ENCODE results near the gene F3. TPM values are rescaled to one million over a fixed set of nuclear protein-coding genes. Genes with fewer than 3 reads are reported as not detected.

Gene F3
- total and polyA plus RNA-seq, 2 donors (not counting 1 experiment from before 2014, with no cell fraction given), result 0.25 TPM; not detected in 1

GRCh38 chr1:94486990-94487389 is 54.6 kb downstream of the F3 start:
- DNase-seq (no peak), ATAC-seq (ENCODE audit: low read depth) (no peak)
- WGBS (ENCODE audit: insufficient coverage), result 80% methylated on average over 1 of the region's 5 CpGs
- H3K4me2 ChIP-seq (replicated peaks; ENCODE audit: low read depth, low read length, poor library complexity, severe bottlenecking), result no peak overlapping the region
- Mint-ChIP-seq H3K4me3 (no peak overlapping the region), H3K9me3 (ENCODE audit: insufficient read depth) (no peaks in the 10 kb centered on the region), H3K27ac (no peak overlapping the region), H3K27me3 (no peaks in the 10 kb centered on the region), H3K4me1 (no peaks in the 10 kb centered on the region)
- no peaks in the 10 kb centered on the region for H3K9me3 ChIP-seq (ENCODE audit: control extremely low read depth in 1 of 3, control insufficient read depth in 2 of 3, insufficient read depth in 1 of 3, low read length in 2 of 3)
- H3K27me3 ChIP-seq (replicated peaks in 1 of 4; ENCODE audit: control extremely low read depth in 1 of 4, control insufficient read depth in 3 of 4, insufficient read depth in 4 of 4, low read length in 3 of 4), result no peaks in the 10 kb centered on the region
- H3K27ac ChIP-seq (ENCODE audit: low read length in 2 of 2), result no peak overlapping the region
- ChIA-PET CTCF (interaction anchor here (0.6 to 3.0 kb wide), 4 partner anchors 9 to 318 kb away, joined by 3 to 24 read pairs (median 4); no protein-coding TSS in a partner anchor), POLR2A (no interaction called here)
- TF ChIP-seq EZH2 (IDR thresholded peaks at IDR 0.05; ENCODE audit: borderline replicate concordance, insufficient read depth, low read depth, low read length, poor library complexity, severe bottlenecking), result no peak
- TF ChIP-seq CTCF (IDR thresholded peaks at IDR 0.05), result no peak
- H3K79me2 ChIP-seq (ENCODE audit: control insufficient read depth, insufficient read depth, low read length), result no peaks in the 10 kb centered on the region
- H3K4me1 ChIP-seq (ENCODE audit: control insufficient read depth in 2 of 2, insufficient read depth in 2 of 2, low read length in 2 of 2), result no peaks in the 10 kb centered on the region
- H3K9ac ChIP-seq (ENCODE audit: low read length), result no peak overlapping the region
- intact Hi-C loops (cut with micrococcal nuclease), result no loop called here
- no peak overlapping the region for H3K4me3 ChIP-seq (ENCODE audit: control extremely low read depth in 1 of 5, extremely low read depth in 1 of 5, insufficient read depth in 1 of 5, low read depth in 2 of 5, low read length in 4 of 5)
- no peaks in the 10 kb centered on the region for H4K20me1 ChIP-seq (ENCODE audit: control insufficient read depth, insufficient read depth, low read length, poor library complexity, severe bottlenecking)
- H2AFZ ChIP-seq (ENCODE audit: insufficient read depth, low read depth, low read length, poor library complexity, severe bottlenecking), result no peak overlapping the region
- peaks cover 1 to 16% of the 10 kb centered on the region in 2 experiments for H3K36me3 ChIP-seq (replicated peaks in 1 of 2; ENCODE audit: control extremely low read depth in 1 of 2, control insufficient read depth in 1 of 2, extremely low read depth in 1 of 2, insufficient read depth in 2 of 2, low read length in 1 of 2)

GRCh38 chr1:94481473-94481933 is 60.1 kb downstream of the F3 start:
- POLR2A ChIA-PET, result no interaction called here

More at GRCh38 chr1:94481473-94481933, 60.1 kb downstream of the F3 start:
- H3K4me1 Mint-ChIP-seq, result no peaks in the 10 kb centered on the region
- Histone ChIP-seq H3K9me3 (ENCODE audit: control extremely low read depth in 1 of 3, control insufficient read depth in 2 of 3, insufficient read depth in 1 of 3, low read length in 2 of 3) (no peaks in the 10 kb centered on the region), H3K27ac (ENCODE audit: low read length in 2 of 2) (no peak overlapping the region), H3K27me3 (replicated peaks in 1 of 4; ENCODE audit: control extremely low read depth in 1 of 4, control insufficient read depth in 3 of 4, insufficient read depth in 4 of 4, low read length in 3 of 4) (no peaks in the 10 kb centered on the region), H3K36me3 (replicated peaks in 1 of 2; ENCODE audit: control extremely low read depth in 1 of 2, control insufficient read depth in 1 of 2, extremely low read depth in 1 of 2, insufficient read depth in 2 of 2, low read length in 1 of 2) (peaks cover 0 to 8% of the 10 kb centered on the region in 2 experiments), H3K9ac (ENCODE audit: low read length) (no peak overlapping the region), H3K4me2 (replicated peaks; ENCODE audit: low read depth, low read length, poor library complexity, severe bottlenecking) (no peak overlapping the region), H3K4me3 (ENCODE audit: control extremely low read depth in 1 of 5, extremely low read depth in 1 of 5, insufficient read depth in 1 of 5, low read depth in 2 of 5, low read length in 4 of 5) (no peak overlapping the region), H3K4me1 (ENCODE audit: control insufficient read depth in 2 of 2, insufficient read depth in 2 of 2, low read length in 2 of 2) (no peaks in the 10 kb centered on the region), H2AFZ (ENCODE audit: insufficient read depth, low read depth, low read length, poor library complexity, severe bottlenecking) (no peak overlapping the region), H4K20me1 (ENCODE audit: control insufficient read depth, insufficient read depth, low read length, poor library complexity, severe bottlenecking) (no peaks in the 10 kb centered on the region), H3K79me2 (ENCODE audit: control insufficient read depth, insufficient read depth, low read length) (no peaks in the 10 kb centered on the region)
- intact Hi-C loops (cut with micrococcal nuclease), result loop anchor here (1.0 kb wide), 1 partner anchor 325 kb away; no protein-coding TSS in a partner anchor
- H3K27ac Mint-ChIP-seq, result no peak overlapping the region
- H3K4me3 Mint-ChIP-seq, result no peak overlapping the region
- peak; percentile 79 for ATAC-seq (ENCODE audit: low read depth)
- peak; percentile 69 for DNase-seq
- WGBS (ENCODE audit: insufficient coverage), result 13% methylated on average over 3 of the region's 4 CpGs
- H3K27me3 Mint-ChIP-seq, result no peaks in the 10 kb centered on the region
- TF ChIP-seq CTCF (IDR thresholded peaks at IDR 0.05), result peak; percentile 90
- TF ChIP-seq EZH2 (IDR thresholded peaks at IDR 0.05; ENCODE audit: borderline replicate concordance, insufficient read depth, low read depth, low read length, poor library complexity, severe bottlenecking), result no peak
- CTCF ChIA-PET, result interaction anchor here (0.6 to 4.7 kb wide), 26 partner anchors 9 to 752 kb away, joined by 3 to 182 read pairs (median 4); partner anchors contain the start of gene RWDD3
- H3K9me3 Mint-ChIP-seq (ENCODE audit: insufficient read depth), result no peaks in the 10 kb centered on the region

All from B cell (primary cell).